Stimulated activated CD4-positive, alpha-beta T cell treated with anti-CD3 and anti-CD28 coated beads, Interleukin-4, amount 100 ng/mL, for 1 hour (primary cell): ENCODE results near the gene HNF1B.
"Not testable (repeated sequence)": the region's sequence is repeated elsewhere in the genome, so short reads cannot be mapped to it uniquely, and the experiment has no call there.

Experiments
- DNase-seq: peaks from one replicate; pipeline ENCODE4 v3.0.0-alpha.2; 2020

The HNF1B gene

DNA sequence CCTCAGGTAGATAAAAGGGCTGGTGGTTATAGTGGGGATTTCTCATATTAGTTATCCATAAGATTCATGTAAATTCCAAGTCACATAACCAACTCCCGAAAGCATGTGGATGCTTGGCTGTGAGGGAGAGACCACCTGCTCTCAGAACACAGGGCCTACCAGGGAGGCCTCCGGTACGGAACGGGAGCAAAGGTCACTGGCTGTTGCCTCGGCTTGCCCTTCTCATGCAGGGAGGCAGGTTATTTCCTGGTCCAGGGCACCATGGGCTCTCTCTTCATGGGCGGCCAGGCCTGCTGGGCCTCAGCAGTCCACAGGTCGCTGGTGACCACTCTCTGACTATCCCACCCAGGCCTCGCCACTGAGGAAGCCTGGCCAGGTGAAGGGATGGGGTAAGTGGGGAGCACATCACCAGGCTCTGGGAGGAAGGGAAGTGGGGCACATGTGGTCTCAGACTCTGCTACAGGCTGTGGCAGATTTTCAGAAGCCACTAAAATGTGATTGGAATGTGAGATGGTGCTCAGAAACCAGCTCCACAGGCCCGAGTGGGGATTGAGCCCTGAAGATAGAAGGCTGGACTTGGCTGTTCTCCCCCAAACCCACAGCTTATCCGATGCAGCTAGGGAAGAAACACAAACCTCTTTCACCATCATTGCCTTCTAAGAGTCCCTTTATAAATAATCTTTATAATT, 45.4 kb downstream of the HNF1B start:
- DNase-seq = no peak

DNA sequence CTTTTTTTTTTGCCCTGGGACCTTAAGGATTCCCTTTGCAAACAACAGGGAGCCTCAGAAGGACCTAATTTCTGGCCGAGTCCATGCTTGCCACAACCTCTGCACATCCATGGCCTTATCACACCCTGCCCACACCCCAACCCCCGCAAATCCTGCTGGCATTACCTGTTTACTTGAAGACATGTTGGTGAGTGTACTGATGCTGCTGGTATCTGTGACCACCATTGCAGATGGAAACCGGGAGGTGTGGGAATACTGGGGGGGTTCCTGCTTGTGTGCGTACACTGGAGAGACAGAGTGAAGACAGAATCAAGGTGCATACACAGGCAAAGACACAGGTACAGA, 46.0 kb downstream of the HNF1B start:
- DNase-seq = no peak

DNA sequence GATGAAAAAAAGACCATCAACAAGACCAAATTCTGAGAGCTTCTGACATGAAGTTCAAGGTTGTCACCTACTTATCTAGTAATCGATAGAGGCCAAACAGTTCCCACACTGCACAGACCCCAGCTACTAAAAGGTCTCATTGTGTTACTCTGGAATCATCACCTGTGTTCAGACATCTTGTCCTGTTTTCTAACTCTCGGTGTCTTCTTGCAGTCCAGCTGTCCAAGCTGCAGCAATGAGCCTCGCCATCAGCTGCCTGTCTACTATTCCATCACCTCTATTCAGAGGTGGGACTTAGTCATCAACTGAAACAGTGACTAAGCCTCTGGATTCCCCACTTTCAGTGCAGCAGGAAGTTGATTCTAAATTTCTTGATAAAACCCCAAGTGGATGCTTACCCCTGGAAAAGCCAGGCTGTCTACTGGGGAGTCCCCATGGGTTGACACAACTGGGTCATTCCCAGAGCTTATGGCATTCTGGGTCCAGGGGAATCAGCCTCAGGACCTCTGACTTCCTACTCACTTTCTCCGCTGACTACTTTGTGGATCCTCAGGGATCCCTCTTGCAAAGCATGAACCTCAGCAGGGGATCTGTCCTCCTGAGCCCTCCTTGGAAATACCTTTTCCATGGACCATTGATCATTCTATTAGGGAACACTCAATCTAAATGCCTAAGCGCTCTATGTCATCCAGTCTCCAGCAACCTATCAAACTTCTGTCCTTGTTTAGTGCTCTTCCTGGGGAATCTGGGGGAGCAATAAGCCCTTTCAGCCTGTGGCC, 46.5 kb downstream of the HNF1B start:
- DNase-seq = no peak

DNA sequence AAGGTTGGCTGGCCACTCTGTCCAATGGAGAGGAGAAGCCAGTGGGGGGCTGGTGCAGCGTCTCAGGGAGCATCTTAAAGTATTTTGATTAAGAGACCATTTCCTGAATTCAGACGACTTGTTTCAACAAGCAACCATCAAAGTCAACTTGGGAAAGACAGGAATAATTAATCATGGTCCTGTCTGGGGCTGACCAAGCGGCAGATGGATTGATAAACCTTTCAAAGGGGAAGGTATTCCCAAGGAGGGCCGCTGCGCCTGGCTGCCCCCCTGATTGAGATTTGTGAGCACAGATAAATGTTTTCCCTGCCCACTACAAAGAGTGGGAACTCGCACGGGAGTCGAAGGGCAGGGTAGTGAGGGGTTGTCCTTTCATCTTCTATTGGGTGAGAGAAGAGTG, 47.5 kb downstream of the HNF1B start:
- DNase-seq = no peak

DNA sequence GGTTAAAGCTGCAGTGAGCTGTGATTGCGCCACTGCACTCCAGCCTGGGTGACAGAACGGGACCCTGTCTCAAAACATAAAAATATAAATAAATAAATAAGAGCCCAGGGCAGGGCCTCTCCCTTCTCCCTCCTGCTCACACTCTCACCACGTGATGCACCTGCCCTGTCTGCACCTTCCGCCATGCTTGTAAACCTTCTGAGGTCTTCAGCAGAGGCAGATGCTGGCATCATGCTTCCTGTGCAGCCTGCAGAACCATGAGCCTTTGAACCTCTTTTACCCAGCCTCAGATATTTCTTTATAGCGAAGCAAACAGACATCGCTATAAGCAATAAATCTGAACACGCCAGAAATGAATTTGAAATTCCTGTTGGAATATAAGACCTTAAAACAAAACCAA, 48.5 kb downstream of the HNF1B start:
- no peak for DNase-seq

DNA sequence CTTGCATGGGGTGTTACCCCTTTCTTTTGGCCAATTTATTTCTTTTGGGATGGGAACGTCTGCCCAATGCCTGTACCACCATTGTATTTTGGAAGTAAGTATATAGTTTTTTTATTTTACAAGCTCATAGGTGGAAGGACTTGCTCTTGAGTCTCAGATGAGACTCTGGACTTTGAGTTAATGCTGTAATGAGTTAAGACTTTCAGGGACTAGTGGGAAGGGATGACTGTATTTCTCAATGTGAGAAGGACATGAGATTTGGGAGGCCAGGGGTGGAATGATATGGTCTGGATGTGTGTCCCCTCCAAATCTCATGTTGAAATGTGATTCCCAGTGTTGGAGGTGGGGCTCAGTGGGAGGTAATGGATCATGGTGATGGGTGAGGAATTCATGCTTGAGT, 49.1 kb downstream of the HNF1B start:
- DNase-seq = no peak

DNA sequence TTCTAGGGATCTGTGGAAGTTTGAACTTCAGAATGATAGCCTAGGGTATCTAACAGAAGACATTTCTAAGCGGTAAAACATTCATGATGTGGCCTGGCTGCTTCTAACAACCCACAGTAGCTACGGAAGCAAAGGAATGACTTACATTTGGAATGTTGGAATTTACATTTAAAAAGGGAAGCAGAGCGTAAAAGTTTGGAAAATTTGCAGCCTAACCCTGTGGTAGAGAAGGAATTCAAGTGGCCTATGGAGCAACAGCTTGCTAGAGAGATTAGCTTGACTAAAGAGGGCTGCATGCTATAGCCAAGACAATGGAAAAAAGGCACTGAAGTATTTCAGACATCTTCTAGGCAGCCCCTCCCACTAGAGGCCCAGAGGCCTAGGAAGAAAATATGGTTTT, 50.1 kb downstream of the HNF1B start:
- no peak for DNase-seq

DNA sequence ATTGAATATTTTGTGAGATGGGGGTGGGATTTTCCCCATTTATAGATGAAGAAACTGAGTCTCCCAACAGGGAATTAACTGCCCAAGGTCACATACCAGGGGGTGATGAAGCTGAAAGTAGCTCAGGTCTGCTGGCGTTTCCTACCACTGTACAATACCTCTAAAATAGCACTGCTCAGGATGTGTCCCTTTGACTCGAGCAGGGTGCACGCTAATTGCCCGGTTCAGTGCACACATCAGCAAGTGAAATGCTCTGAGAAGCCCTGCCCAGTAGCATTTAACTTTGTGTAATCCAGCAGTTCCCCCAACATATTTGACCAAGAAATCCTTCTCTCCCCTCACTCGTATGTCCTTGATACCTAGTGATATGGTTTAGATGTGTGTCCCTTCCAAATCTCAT, 51.5 kb downstream of the HNF1B start:
- no peak for DNase-seq

DNA sequence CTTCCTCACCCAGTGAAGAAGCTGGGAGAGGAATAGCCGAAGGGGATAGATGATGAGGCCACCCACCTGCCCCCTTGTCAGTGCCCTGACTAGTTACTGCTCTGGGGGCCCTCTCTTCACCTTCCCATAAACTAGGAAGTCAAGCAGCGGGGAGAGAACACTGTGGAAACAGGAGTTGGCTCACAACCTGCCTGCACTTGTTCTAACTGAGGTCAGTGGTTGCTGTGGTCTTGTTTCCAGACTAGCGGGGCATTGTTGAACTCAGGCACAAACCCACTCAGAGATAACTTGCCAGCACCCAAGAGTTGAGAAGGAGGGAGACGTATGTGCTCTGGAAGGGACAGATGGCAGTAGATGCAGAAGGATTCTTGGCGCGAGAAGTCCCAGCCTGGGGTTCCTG, 53.1 kb downstream of the HNF1B start:
- DNase-seq = no peak

DNA sequence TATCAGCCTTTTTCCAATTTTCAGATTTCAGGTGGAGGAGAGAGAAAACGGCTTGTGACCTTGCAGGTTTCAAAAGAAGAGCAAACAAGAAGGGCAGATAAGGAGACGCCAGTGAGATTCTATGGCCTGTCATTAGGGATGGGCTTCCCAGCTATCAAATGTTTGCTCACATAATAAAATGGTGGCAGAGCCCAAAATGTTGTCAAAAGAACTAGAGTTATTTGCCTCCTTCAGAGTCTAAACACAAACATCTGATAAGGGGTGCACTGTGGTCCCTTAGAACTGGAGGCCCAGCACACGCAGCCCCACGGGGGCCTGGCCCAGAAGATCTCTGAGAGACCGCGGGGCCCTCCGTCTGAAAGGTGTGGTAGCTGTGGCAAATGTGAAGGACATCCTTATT, 55.5 kb downstream of the HNF1B start:
- no peak for DNase-seq

DNA sequence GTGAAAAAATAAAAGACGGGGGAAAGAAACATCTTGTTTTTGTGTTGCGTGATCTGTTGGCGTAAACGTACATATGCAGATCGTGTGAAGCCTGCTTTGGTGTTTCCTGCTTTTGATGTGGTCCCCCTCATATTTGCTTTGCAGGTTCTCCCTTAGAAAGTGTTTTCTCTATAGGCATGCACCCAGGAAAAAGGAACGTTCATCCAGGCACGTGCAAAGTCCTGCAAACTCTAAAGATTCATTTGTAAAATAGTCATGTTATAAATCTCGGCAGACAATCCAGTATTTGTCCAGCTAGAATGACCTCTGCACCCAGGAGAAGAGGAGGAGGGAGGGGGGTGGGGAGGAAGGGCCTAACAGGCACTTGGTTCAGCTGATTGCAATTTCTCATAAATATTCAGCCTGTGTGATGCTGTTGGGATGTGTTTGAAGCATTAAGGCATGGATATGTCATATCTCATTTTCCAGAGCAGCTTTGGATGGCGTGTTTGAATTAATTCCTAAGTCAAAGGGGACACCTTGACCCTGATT, 61.3 kb downstream of the HNF1B start:
- no peak for DNase-seq

DNA sequence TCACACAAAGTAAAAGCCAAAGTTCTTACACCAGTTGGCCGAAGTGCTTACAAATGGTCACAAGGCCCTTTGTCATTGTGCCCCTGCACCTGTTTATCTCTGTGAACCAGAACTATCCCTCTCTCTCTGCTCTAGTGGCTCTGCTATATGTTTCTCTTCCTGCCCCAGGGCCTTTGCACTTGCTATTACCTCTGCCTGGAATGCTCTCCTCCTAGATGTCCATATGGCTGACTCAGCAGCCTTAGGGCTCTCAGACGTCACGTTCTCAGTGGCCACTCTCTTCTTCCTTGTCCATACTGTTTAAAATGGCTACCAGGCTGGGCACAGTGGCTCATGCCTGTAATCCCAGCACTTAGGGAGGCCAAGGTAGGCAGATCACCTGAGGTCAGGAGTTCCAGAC, 62.9 kb downstream of the HNF1B start:
- DNase-seq = no peak

DNA sequence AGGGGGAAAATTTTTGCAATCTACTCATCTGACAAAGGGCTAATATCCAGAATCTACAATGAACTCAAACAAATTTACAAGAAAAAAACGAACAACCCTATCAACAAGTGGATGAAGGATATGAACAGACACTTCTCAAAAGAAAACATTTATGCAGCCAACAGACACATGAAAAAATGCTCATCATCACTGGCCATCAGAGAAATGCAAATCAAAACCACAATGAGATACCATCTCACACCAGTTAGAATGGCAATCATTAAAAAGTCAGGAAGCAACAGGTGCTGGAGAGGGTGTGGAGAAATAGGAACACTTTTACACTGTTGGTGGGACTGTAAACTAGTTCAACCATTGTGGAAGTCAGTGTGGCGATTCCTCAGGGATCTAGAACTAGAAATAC, 64.9 kb downstream of the HNF1B start:
- DNase-seq = not testable (repeated sequence)

DNA sequence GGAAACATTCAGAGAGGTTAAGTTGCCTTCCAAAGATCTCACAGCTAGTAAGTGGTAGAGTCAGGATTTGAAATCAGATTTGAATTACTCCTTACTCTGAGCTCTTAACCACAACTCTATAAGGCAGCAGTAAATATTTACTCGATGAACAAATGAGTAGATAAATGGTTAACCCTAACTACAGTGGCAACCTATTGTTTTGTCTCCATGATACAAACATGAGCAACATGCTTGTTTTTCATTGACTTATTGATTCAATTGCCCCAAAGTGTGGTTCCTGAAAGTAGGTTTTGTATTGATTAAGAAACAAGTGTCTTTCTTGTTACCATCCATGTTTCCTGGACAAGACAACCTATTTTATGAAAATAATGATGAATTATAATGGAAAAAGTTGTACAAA, 66.8 kb downstream of the HNF1B start:
- no peak for DNase-seq

DNA sequence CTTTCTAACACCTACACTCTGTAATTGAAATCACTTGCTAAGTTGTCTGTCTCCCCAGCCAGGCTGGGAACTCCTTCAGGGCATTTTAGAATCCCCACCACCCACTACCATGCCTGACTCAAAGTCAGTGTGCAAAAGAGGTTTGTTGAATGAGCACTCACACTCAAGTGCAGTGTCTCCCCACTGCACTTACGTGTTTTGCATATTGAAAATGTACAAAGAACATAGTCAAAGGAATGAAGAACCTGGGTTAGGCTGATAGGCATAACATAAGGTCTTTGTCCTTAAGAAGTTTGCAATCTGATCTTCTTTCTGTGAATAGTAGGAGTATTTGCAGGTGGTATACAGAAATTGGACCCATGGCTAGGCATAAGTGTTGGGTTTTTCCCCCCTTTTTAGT, 67.8 kb downstream of the HNF1B start:
- no peak for DNase-seq

DNA sequence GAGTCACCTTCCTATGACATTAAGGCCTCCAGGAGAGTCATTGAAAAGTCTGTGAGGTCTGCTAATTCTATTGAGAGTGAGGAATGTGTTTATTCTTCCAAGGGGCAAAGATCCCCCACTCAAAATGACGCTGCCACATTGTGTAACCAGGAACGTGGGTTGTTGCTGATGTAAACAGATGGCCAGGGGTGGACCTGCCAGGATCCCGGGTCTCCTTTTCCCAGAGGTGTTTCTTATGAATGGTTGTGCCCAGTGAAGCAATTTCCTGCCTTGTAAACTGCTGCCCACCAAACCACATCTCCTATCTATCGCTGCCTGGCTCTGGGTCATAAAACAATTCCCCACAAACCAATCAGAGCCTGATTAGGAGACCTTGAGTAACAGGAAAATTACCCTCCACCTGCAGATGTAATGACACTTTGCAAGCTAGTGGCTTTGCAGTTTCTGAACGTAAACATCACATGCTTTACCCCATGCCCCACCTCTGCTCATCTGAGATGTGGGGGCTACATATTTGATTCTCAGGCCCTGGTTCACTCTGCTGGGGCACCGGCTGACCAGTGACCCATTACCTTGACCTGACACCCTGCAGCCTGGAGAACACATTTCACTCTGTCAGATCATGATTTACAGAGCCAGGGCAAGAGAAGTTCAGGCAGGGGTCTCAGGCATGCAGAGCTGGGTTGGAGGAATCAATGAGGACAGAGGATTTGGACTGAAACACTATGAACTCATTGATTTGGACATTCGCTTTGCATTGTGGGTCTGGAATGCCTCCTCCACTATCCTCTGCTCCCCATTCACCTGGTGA, 68.5 kb downstream of the HNF1B start:
- DNase-seq = no peak

DNA sequence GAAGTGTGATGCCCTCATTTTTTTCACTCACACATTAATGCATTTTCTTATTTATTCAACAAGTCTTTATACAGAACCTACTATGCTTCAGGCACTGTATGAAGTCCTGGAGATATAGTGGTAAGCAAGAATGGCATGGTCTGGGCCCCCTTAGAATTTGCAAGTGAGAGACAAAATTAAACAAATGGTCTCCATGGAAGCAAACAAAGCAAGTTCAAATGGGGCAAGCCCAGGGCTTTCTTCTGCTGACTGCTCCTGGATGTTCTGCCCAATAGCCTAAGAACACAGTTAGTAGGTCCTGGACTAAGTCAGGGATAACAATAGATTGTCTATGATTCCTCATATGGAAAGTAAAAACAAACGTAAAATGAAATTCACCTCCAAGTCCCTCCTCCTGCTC, 70.3 kb downstream of the HNF1B start:
- DNase-seq = no peak

DNA sequence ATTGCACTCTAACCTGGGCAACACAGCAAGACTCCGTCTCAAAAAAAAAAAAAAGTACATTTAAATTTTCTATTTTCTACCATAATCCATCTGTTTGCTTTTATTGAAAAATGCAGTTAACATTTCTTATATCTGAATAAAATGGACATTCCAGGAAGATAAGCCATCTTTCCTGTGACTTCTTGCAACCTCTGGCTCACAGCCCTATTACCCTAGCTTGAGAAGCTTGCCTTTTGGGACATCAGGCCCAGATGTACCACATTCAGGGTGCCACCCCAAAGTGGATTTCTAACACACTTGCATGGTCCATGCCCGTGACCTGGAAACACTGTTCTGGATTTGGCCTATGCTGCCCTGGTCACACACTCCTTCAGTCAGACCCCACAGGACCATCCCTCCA, 71.5 kb downstream of the HNF1B start:
- no peak for DNase-seq

DNA sequence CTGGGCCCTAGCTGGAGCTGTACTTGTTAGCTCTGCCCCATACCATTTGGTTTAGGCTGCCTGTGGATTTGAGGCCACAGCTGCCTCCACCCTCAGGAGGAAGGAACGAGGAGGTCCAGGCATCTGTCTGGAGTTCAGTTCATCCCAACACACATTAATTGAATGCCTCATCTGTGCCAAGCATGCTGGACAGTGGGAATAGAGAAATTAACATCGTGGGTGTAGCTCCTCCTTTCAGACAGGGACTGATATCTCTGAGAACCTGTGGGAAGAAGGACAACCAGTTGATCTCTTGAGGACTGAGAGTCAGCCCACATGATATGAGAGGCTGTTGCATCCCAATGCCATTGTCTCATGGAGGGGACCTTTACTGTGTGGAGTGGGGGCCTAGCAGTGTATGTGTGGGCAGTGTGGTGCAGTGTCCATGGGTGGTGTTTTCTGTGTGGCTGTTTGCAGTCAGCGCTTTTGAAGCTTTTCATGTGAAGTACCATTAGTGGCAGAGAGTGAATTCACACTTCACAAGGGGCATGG, 72.2 kb downstream of the HNF1B start:
- no peak for DNase-seq

DNA sequence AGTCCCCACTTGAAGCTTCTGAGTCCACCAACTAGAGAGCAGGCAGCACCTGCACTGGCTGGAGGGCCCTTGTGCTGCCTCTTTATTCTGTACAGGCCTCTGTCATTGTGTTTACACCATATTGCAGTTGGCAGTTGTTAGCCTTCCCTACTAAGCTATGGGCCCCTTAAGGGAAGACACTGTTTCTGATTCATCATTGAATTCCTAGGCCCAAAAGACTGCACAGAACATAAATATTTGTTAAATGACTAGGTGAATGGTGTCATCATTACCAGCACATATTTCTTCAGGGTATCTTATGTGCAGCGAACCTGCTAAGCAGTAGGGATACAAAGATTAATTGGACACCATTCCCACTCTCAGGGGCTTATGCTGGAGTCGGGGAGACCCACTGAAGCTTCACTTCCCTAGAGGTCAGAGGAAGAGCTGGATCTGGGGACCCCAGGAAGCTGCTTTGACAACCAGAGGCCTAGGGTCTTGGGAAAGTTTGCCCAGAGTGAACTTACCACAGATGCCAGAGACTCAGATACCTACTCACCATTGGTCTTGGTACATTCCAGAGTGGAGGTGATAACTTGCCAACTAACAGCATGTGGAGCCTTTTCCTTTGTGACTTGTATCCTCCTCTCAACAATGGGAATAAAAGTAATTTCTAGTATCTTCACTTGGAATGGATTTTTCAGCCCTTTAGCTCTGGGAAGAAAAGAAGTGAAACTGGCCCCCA, 72.9 kb downstream of the HNF1B start:
- DNase-seq = no peak

DNA sequence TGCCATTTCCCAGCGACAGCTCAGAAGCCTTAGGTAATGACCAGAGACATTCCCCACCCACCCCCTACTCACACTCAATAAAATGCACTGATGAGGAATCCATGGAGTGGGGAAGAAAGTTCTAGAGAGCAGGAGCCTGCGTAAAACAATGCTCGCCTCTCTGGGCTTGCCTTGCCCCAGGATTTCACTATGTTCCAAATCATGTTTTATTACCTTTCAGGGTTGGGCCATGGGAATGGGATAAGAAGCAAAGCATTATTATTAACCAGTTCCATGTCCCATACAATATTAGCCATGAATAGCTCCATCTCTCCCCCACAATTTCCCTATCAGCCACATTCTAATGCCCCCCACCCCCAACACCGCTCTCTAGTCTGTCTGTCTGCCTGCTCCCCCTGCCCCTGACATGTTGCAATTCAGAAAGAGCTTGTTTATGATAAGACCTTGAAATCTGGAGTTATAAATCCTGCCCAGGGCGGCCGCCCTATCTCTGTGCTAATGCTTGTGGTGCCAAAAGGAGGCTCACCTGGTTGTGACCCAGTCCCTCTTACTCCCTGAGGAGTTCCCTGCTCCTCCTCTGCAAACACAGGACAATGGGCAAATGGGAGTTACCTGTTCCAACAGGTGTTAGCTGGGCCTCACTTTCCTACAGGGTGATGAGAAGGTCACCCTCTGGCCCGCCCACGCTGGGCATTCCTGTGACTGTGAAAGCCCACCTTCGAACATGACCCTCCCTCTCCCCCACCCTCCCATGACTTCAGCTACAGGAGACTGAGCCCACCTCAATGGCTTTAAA, 73.6 kb downstream of the HNF1B start:
- no peak for DNase-seq

DNA sequence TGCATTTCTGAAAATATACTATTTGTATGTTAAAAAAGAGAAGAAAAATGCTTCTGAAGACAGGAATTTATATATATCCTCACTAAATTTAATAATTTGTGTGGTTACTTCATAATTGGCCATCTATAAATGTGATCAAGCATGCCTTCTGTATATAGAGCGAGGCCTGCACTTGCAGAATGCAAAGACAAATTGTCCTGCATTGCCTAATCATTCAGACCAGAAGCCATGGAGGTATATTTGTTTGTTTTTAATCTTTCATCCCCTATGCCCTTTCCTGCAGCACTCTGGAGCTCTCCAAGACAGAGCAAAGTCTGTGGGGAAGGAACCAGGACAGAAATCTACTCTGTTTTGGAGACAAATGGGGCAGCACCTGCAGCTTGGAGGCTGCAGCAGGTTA, 77.8 kb downstream of the HNF1B start:
- DNase-seq = no peak
